HFFc6 (cell line): ENCODE results near the gene HMGB1. TPM values are rescaled to one million over a fixed set of nuclear protein-coding genes. Genes with fewer than 3 reads are reported as not detected.

Experiments used
- DNase-seq: peaks from one replicate; pipeline ENCODE4 v3.0.0-alpha.2; 2018
- H3K27ac Mint-ChIP-seq: 2 replicates; pipeline ENCODE4 v1.8.0; 2020; ENCODE audit warnings: mild to moderate bottlenecking, mixed read lengths
- H3K27me3 Mint-ChIP-seq: 2 replicates; pipeline ENCODE4 v1.8.0; 2021; ENCODE audit warnings: mild to moderate bottlenecking, moderate library complexity, mixed read lengths; ENCODE audit not compliant: insufficient read depth
- H3K36me3 Mint-ChIP-seq: 2 replicates; pipeline ENCODE4 v1.8.0; 2021; ENCODE audit warnings: low read depth, mixed read lengths
- H3K4me1 Mint-ChIP-seq: 2 replicates; pipeline ENCODE4 v1.8.0; 2020; ENCODE audit warnings: low read depth, mixed read lengths
- H3K4me3 Mint-ChIP-seq: 2 replicates; pipeline ENCODE4 v1.8.0; 2020; ENCODE audit warnings: mild to moderate bottlenecking, moderate library complexity, mixed read lengths
- H3K9me3 Mint-ChIP-seq: 2 replicates; pipeline ENCODE4 v1.8.0; 2020; ENCODE audit warnings: mild to moderate bottlenecking, mixed read lengths
- CTCF ChIP-seq: fragments of 200-600 bp; sonication (generic); IDR thresholded peaks from 2 replicates; pipeline ENCODE4 v1.5.0; 2021; ENCODE audit warnings: antibody characterized with exemption, mild to moderate bottlenecking
- total RNA-seq, 6 experiments: library from RNA; stranded (reverse); fragmentation: NEBNext Ultra II Directional; extraction: Animal tissue kit (Norgen Biotek cat#: 25700); gene quantifications; 2 replicates in 1 of 6; 3 replicates in 5 of 6; pipeline ENCODE4 v1.2.3, GENCODE V29; 2021

HMGB1 gene
- total RNA-seq, 6 experiments from 2014 or later: 259 to 434 (median 377) TPM

GRCh38 chr13:30479154-30479882 lies 13.6 kb upstream of the HMGB1 start:
- no peak overlapping the region for H3K4me3 Mint-ChIP-seq
- TF ChIP-seq CTCF: no peak
- H3K27ac Mint-ChIP-seq: no peak overlapping the region
- H3K4me1 Mint-ChIP-seq: no peaks in the 10 kb centered on the region
- H3K9me3 Mint-ChIP-seq: no peaks in the 10 kb centered on the region
- H3K27me3 Mint-ChIP-seq: peaks cover 7% of the 10 kb centered on the region
- no peaks in the 10 kb centered on the region for H3K36me3 Mint-ChIP-seq
- no peak for DNase-seq

- H3K27me3 Mint-ChIP-seq: peaks cover 7% of the 10 kb centered on the region
- DNase-seq: no peak
- no peaks in the 10 kb centered on the region for H3K4me1 Mint-ChIP-seq
- H3K4me3 Mint-ChIP-seq: no peak overlapping the region
- no peak overlapping the region for H3K27ac Mint-ChIP-seq
- H3K9me3 Mint-ChIP-seq: no peaks in the 10 kb centered on the region
- H3K36me3 Mint-ChIP-seq: no peaks in the 10 kb centered on the region
- no peak for TF ChIP-seq CTCF
Measured at GRCh38 chr13:30477346-30478195, 11.8 kb upstream of the HMGB1 start.

- H3K27me3 Mint-ChIP-seq: peaks cover under 1% of the 10 kb centered on the region; the same call in 1 of the 2 replicates
- no peak for TF ChIP-seq CTCF
- no peaks in the 10 kb centered on the region; the same call in 1 of the 2 replicates for H3K4me1 Mint-ChIP-seq
- H3K9me3 Mint-ChIP-seq: no peaks in the 10 kb centered on the region
- no peak overlapping the region for H3K27ac Mint-ChIP-seq
- no peak overlapping the region for H3K4me3 Mint-ChIP-seq
- H3K36me3 Mint-ChIP-seq: no peaks in the 10 kb centered on the region
- DNase-seq: no peak
Measured at GRCh38 chr13:30473675-30474074, 7.9 kb upstream of the HMGB1 start.

GRCh38 chr13:30466841-30467252 lies 1.1 kb upstream of the HMGB1 start:
- TF ChIP-seq CTCF: no peak
- peaks cover 43% of the 10 kb centered on the region for H3K4me1 Mint-ChIP-seq
- no peak for DNase-seq
- peak overlapping the region; percentile 92 for H3K4me3 Mint-ChIP-seq
- H3K9me3 Mint-ChIP-seq: no peaks in the 10 kb centered on the region
- H3K27ac Mint-ChIP-seq: peak overlapping the region; percentile 97
- H3K27me3 Mint-ChIP-seq: peaks cover 7% of the 10 kb centered on the region; the same call in 1 of the 2 replicates
- peaks cover 18% of the 10 kb centered on the region for H3K36me3 Mint-ChIP-seq

GRCh38 chr13:30466358-30466714 lies 600 bp upstream of the HMGB1 start:
- peak overlapping the region; percentile 92 for H3K4me3 Mint-ChIP-seq
- peaks cover 7% of the 10 kb centered on the region; the same call in 1 of the 2 replicates for H3K27me3 Mint-ChIP-seq
- H3K36me3 Mint-ChIP-seq: peaks cover 20% of the 10 kb centered on the region
- TF ChIP-seq CTCF: no peak
- peak overlapping the region; percentile 97 for H3K27ac Mint-ChIP-seq
- peaks cover 46% of the 10 kb centered on the region for H3K4me1 Mint-ChIP-seq
- no peaks in the 10 kb centered on the region for H3K9me3 Mint-ChIP-seq
- DNase-seq: peak; percentile 43
